ENCODE measurements around the gene AP4E1. TPM values are rescaled to one million over a fixed set of nuclear protein-coding genes. Genes with fewer than 3 reads are reported as not detected.

AP4E1 gene
- total and polyA plus RNA-seq, 2 donors, result 5.3 to 19.2 TPM

Other genes starting within 250 kb of the AP4E1 start
- 126 TPM for gene TRPM7, start 221.9 kb upstream of the AP4E1 start, total RNA-seq
- 14.3 TPM for gene TRPM7, start 221.9 kb upstream of the AP4E1 start, polyA plus RNA-seq
- gene SPPL2A, start 143.0 kb upstream of the AP4E1 start, total RNA-seq, result 103 TPM
- 57.2 TPM for gene SPPL2A, start 143.0 kb upstream of the AP4E1 start, polyA plus RNA-seq
- 9.7 TPM for gene TNFAIP8L3, start 186.2 kb downstream of the AP4E1 start, total RNA-seq
- gene TNFAIP8L3, start 186.2 kb downstream of the AP4E1 start, polyA plus RNA-seq, result 31.2 TPM

All from urinary bladder (tissue), 2 donors.